ENCODE results near the gene CCDC27. TPM values are rescaled to one million over a fixed set of nuclear protein-coding genes. Genes with fewer than 3 reads are reported as not detected.

CCDC27 gene
- total and polyA plus RNA-seq, 2 donors (not counting 1 experiment from before 2014, with no cell fraction given), result not detected

GRCh38 chr1:3775490-3776230 is 23.4 kb downstream of the CCDC27 start:
- peak overlapping the region; percentile 50 for H3K27ac Mint-ChIP-seq
- no peak overlapping the region for H2AFZ ChIP-seq (ENCODE audit: insufficient read depth, low read depth, low read length, poor library complexity, severe bottlenecking)

More at GRCh38 chr1:3775490-3776230, 23.4 kb downstream of the CCDC27 start:
- DNase-seq (peak; percentile 67), ATAC-seq (ENCODE audit: low read depth) (no peak)
- H3K79me2 ChIP-seq (ENCODE audit: control insufficient read depth, insufficient read depth, low read length), result no peaks in the 10 kb centered on the region
- H3K4me1 ChIP-seq (ENCODE audit: control insufficient read depth in 2 of 2, insufficient read depth in 2 of 2, low read length in 2 of 2), result peaks cover 19 to 33% of the 10 kb centered on the region in 2 donors
- H3K27me3 Mint-ChIP-seq, result no peaks in the 10 kb centered on the region
- peaks cover 21% of the 10 kb centered on the region for H3K4me1 Mint-ChIP-seq
- H4K20me1 ChIP-seq (ENCODE audit: control insufficient read depth, insufficient read depth, low read length, poor library complexity, severe bottlenecking), result no peaks in the 10 kb centered on the region
- H3K4me2 ChIP-seq (replicated peaks; ENCODE audit: low read depth, low read length, poor library complexity, severe bottlenecking), result peak overlapping the region; percentile 43
- ChIA-PET POLR2A (no interaction called here), CTCF (interaction anchor here (0.9 to 2.2 kb wide), 5 partner anchors 18 to 121 kb away, joined by 3 to 14 read pairs (median 4); partner anchors contain the start of gene LRRC47)
- intact Hi-C loops (cut with micrococcal nuclease), result no loop called here
- TF ChIP-seq EZH2 (IDR thresholded peaks at IDR 0.05; ENCODE audit: borderline replicate concordance, insufficient read depth, low read depth, low read length, poor library complexity, severe bottlenecking), result no peak
- TF ChIP-seq, protein P1, sequence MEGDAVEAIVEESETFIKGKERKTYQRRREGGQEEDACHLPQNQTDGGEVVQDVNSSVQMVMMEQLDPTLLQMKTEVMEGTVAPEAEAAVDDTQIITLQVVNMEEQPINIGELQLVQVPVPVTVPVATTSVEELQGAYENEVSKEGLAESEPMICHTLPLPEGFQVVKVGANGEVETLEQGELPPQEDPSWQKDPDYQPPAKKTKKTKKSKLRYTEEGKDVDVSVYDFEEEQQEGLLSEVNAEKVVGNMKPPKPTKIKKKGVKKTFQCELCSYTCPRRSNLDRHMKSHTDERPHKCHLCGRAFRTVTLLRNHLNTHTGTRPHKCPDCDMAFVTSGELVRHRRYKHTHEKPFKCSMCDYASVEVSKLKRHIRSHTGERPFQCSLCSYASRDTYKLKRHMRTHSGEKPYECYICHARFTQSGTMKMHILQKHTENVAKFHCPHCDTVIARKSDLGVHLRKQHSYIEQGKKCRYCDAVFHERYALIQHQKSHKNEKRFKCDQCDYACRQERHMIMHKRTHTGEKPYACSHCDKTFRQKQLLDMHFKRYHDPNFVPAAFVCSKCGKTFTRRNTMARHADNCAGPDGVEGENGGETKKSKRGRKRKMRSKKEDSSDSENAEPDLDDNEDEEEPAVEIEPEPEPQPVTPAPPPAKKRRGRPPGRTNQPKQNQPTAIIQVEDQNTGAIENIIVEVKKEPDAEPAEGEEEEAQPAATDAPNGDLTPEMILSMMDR (IDR thresholded peaks at IDR 0.05), result peak; percentile 61
- WGBS (ENCODE audit: insufficient coverage), result 28% methylated on average over 26 of the region's 27 CpGs
- H3K4me3 Mint-ChIP-seq, result peak overlapping the region; percentile 53
- no peaks in the 10 kb centered on the region for H3K9me3 ChIP-seq (ENCODE audit: control extremely low read depth in 1 of 3, control insufficient read depth in 2 of 3, insufficient read depth in 1 of 3, low read length in 2 of 3)
- H3K27ac ChIP-seq (ENCODE audit: low read length in 2 of 2), result no peak overlapping the region
- no peak overlapping the region for H3K9ac ChIP-seq (ENCODE audit: low read length)
- H3K4me3 ChIP-seq (ENCODE audit: control extremely low read depth in 1 of 5, extremely low read depth in 1 of 5, insufficient read depth in 1 of 5, low read depth in 2 of 5, low read length in 4 of 5), result no peak overlapping the region
- no peaks in the 10 kb centered on the region for H3K27me3 ChIP-seq (replicated peaks in 1 of 4; ENCODE audit: control extremely low read depth in 1 of 4, control insufficient read depth in 3 of 4, insufficient read depth in 4 of 4, low read length in 3 of 4)
- H3K9me3 Mint-ChIP-seq (ENCODE audit: insufficient read depth), result no peaks in the 10 kb centered on the region
- peaks cover 0 to 9% of the 10 kb centered on the region in 2 experiments for H3K36me3 ChIP-seq (replicated peaks in 1 of 2; ENCODE audit: control extremely low read depth in 1 of 2, control insufficient read depth in 1 of 2, extremely low read depth in 1 of 2, insufficient read depth in 2 of 2, low read length in 1 of 2)
